ENCODE results near the gene GRIA4.

DNA sequence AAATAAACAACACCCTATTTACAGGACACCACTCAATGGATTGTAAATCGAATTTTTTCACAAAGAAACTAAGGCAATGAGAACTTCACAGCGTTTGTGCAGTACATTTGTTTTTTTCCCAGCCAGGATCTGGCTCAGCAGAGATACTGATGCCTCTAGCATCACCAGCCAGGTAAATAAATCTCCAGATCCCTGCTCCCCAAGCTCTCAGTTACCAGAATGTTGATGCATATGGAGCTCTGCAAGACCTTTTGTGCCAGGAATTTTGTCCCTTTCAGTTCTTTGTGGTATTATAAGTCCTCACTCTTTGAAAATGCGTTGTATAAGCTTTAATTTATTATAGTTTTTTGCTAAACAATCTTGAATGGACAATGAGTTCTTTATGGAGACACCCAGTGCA, 274.6 kb downstream of the GRIA4 start:
- TF ChIP-seq CTCF (IDR thresholded peaks at IDR 0.05), result no peak
- no peak for TF ChIP-seq POLR2A (IDR thresholded peaks at IDR 0.05)

Data from heart left ventricle (tissue), 13 donors.